B cell (primary cell): ENCODE data around the gene HAX1. TPM values are rescaled to one million over a fixed set of nuclear protein-coding genes. Genes with fewer than 3 reads are reported as not detected.

Source experiments
- ATAC-seq: fragments of 200-7000 bp; cut with Tn5 transposase; one replicate; pipeline ENCODE4 v1.10.0; 2021; ENCODE audit warnings: low read depth, mild to moderate bottlenecking, moderate number of reproducible peaks, moderate library complexity
- CTCF ChIA-PET: fragments of 350-600 bp; sonication (Branson Sonifier 250); formaldehyde crosslinking; loops from one replicate; lab custom pipeline; 2021; ENCODE audit warnings: antibody characterized with exemption, inconsistent platforms; lab: Charles Lee
- POLR2A ChIA-PET: fragments of 350-600 bp; sonication (Branson Sonifier 250); formaldehyde crosslinking; loops from one replicate; lab custom pipeline; 2021; ENCODE audit warnings: antibody characterized with exemption; lab: Charles Lee
- DNase-seq: peaks from one replicate; pipeline ENCODE4 v3.0.0; 2013
- H2AFZ ChIP-seq: 2 replicates; pipeline ENCODE4 v1.6.1; 2012; ENCODE audit warnings: mild to moderate bottlenecking, low read depth, low read length; ENCODE audit not compliant: insufficient read depth, poor library complexity, severe bottlenecking
- H3K27ac ChIP-seq, 2 donors: 1 replicate in 1 of 2; 2 replicates in 1 of 2; pipeline ENCODE4 v1.5.1; 2012 to 2013; ENCODE audit warnings: low read length in 2 of 2, mild to moderate bottlenecking in 2 of 2, moderate library complexity in 1 of 2
- H3K27me3 ChIP-seq, 4 experiments: fragments of 200-600 bp in 1 of 4; sonication (generic) in 1 of 4; replicated peaks in 1 of 4; 1 replicate in 2 of 4; 2 replicates in 2 of 4; pipeline versions ENCODE4 v1.6.1 to v1.7.0; 2013 to 2016; ENCODE audit warnings: low read length in 3 of 4, mild to moderate bottlenecking in 2 of 4, mixed read lengths in 1 of 4, moderate library complexity in 1 of 4; ENCODE audit not compliant: insufficient read depth in 4 of 4, control insufficient read depth in 3 of 4; ENCODE audit errors: control extremely low read depth in 1 of 4
- H3K36me3 ChIP-seq, 2 experiments: replicated peaks in 1 of 2; 1 replicate in 1 of 2; 2 replicates in 1 of 2; pipeline versions ENCODE4 v1.6.1 to v1.7.1; 2013; ENCODE audit warnings: low read length in 1 of 2; ENCODE audit not compliant: insufficient read depth in 2 of 2, control insufficient read depth in 1 of 2; ENCODE audit errors: control extremely low read depth in 1 of 2, extremely low read depth in 1 of 2
- H3K4me1 ChIP-seq, 2 donors: fragments of 200-600 bp in 1 of 2; sonication (generic) in 1 of 2; 1 replicate in 1 of 2; 2 replicates in 1 of 2; pipeline versions ENCODE4 v1.5.1 to v1.6.1; 2013 to 2017; ENCODE audit warnings: low read length in 2 of 2; ENCODE audit not compliant: control insufficient read depth in 2 of 2, insufficient read depth in 2 of 2
- H3K4me2 ChIP-seq: replicated peaks from 2 replicates; pipeline ENCODE3; 2012; ENCODE audit warnings: mild to moderate bottlenecking, low read depth, low read length; ENCODE audit not compliant: poor library complexity, severe bottlenecking
- H3K4me3 ChIP-seq, 5 experiments: fragments of 200-600 bp in 1 of 5; sonication (generic) in 1 of 5; 1 replicate in 3 of 5; 2 replicates in 2 of 5; pipeline versions ENCODE4 v1.5.1 to v1.7.0; 2011 to 2016; ENCODE audit warnings: low read length in 4 of 5, mild to moderate bottlenecking in 4 of 5, low read depth in 2 of 5, control low read depth in 1 of 5, moderate library complexity in 1 of 5; ENCODE audit not compliant: insufficient read depth in 1 of 5; ENCODE audit errors: control extremely low read depth in 1 of 5, extremely low read depth in 1 of 5
- H3K79me2 ChIP-seq: fragments of 200-600 bp; sonication (generic); one replicate; pipeline ENCODE4 v1.6.0; 2016; ENCODE audit warnings: low read length; ENCODE audit not compliant: control insufficient read depth, insufficient read depth
- H3K9ac ChIP-seq: fragments of 200-600 bp; sonication (generic); 2 replicates; pipeline ENCODE4 v1.6.1; 2017; ENCODE audit warnings: mild to moderate bottlenecking, low read length, moderate library complexity
- H3K9me3 ChIP-seq, 3 donors: one replicate each; pipeline versions ENCODE4 v1.6.1 to v1.7.1; 2013; ENCODE audit warnings: low read length in 2 of 3; ENCODE audit not compliant: control insufficient read depth in 2 of 3, insufficient read depth in 1 of 3; ENCODE audit errors: control extremely low read depth in 1 of 3
- H4K20me1 ChIP-seq: 2 replicates; pipeline ENCODE4 v1.6.0; 2012; ENCODE audit warnings: mild to moderate bottlenecking, low read length; ENCODE audit not compliant: insufficient read depth, control insufficient read depth, poor library complexity, severe bottlenecking
- H3K27ac Mint-ChIP-seq: one replicate; pipeline ENCODE4 v1.8.0; 2021; ENCODE audit warnings: mixed read lengths
- H3K27me3 Mint-ChIP-seq: one replicate; pipeline ENCODE4 v1.8.0; 2021; ENCODE audit warnings: mixed read lengths
- H3K4me1 Mint-ChIP-seq: one replicate; pipeline ENCODE4 v1.8.0; 2021; ENCODE audit warnings: mixed read lengths
- H3K4me3 Mint-ChIP-seq: one replicate; pipeline ENCODE4 v1.8.0; 2021; ENCODE audit warnings: mixed read lengths
- H3K9me3 Mint-ChIP-seq: one replicate; pipeline ENCODE4 v1.8.0; 2022; ENCODE audit warnings: mixed read lengths; ENCODE audit not compliant: insufficient read depth
- CTCF ChIP-seq: fragments of 200-600 bp; IDR thresholded peaks from one replicate; pipeline ENCODE4 v1.8.0; 2022; ENCODE audit warnings: antibody characterized with exemption, mild to moderate bottlenecking
- EZH2 ChIP-seq: IDR thresholded peaks from 2 replicates; pipeline ENCODE4 v1.6.1; 2012; ENCODE audit warnings: borderline replicate concordance, low read depth, mild to moderate bottlenecking, moderate library complexity, low read length; ENCODE audit not compliant: insufficient read depth, poor library complexity, severe bottlenecking
- whole genome bisulfite sequencing: methylation state at CpG from one replicate; pipeline ENCODE4 v1.1.5; 2013; ENCODE audit warnings: missing lambda C conversion rate; ENCODE audit not compliant: insufficient coverage; 5-methylcytosine and 5-hydroxymethylcytosine counted together
- intact Hi-C: fragments of 100-400 bp; cut with micrococcal nuclease; formaldehyde crosslinking; loops from one replicate; pipeline ENCODE4 v1.10.0; 2022
- polyA plus RNA-seq: library from polyadenylated mRNA; depleted of rRNA; stranded (reverse); fragments of >200 nt; gene quantifications from 2 replicates; pipeline ENCODE4 v1.2.3, GENCODE V29; 2012
- total RNA-seq, 2 donors: library from RNA; stranded (reverse); fragments of 120-200 nt in 1 of 2; gene quantifications; 1 replicate in 1 of 2; 2 replicates in 1 of 2; pipeline versions ENCODE4 v1.2.3 to v1.2.4, GENCODE V29; 2013 to 2022

Gene HAX1
- total and polyA plus RNA-seq, 2 donors (not counting 1 experiment from before 2014, with no cell fraction given) = 85.7 to 88.8 TPM

DNA sequence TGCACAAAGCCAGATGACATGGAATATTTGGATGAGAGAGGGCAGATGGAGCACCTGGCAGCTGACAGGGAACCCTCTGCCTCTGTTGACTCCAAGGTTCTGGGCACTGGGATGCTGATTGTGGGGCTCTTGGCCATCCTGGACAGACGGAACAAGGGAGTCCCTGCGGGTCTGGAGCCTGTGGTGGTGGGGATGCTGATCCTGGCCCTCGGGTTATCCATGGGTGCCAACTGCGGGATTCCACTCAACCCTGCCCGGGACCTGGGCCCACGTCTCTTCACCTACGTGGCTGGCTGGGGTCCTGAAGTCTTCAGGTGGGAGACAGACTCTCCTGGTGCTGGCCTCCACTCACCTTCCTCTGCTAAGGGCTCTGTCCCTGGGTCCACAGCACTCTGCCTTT lies 51.1 kb downstream of the HAX1 start:
- peaks cover 0 to 18% (median 3%) of the 10 kb centered on the region in 4 experiments for H3K27me3 ChIP-seq
- H3K4me3 Mint-ChIP-seq = no peak overlapping the region
- H3K9me3 ChIP-seq = no peaks in the 10 kb centered on the region
- peaks cover 23 to 35% of the 10 kb centered on the region in 2 donors for H3K4me1 ChIP-seq
- no peak overlapping the region for H3K4me2 ChIP-seq
- H3K9me3 Mint-ChIP-seq = no peaks in the 10 kb centered on the region
- peaks cover 18% of the 10 kb centered on the region for H3K27me3 Mint-ChIP-seq
- H3K4me3 ChIP-seq = no peak overlapping the region
- POLR2A ChIA-PET = no interaction called here
- ATAC-seq (no peak), DNase-seq (no peak)
- peaks cover 31% of the 10 kb centered on the region for H3K4me1 Mint-ChIP-seq
- intact Hi-C loops = loop anchor here (5.0 to 10.0 kb wide), 2 partner anchors 81 to 224 kb away; partner anchors contain the start of gene IL6R
- WGBS = over 99% methylated on average over 6 of the region's 7 CpGs
- no peaks in the 10 kb centered on the region for H3K79me2 ChIP-seq
- H4K20me1 ChIP-seq = peaks cover 6% of the 10 kb centered on the region
- H3K9ac ChIP-seq = no peak overlapping the region
- H3K27ac ChIP-seq = no peak overlapping the region
- no peak overlapping the region for H3K27ac Mint-ChIP-seq
- no peaks in the 10 kb centered on the region for H3K36me3 ChIP-seq
- TF ChIP-seq EZH2 (no peak), CTCF (no peak)
- no peak overlapping the region for H2AFZ ChIP-seq
- CTCF ChIA-PET = interaction anchor here (1.0 to 8.8 kb wide), 4 partner anchors 12 to 223 kb away, joined by 3 to 148 read pairs (median 4); no protein-coding TSS in a partner anchor

GRCh38 chr1:154324241-154324640 lies 51.8 kb downstream of the HAX1 start:
- H3K4me1 ChIP-seq = peaks cover 28 to 40% of the 10 kb centered on the region in 2 donors
- Mint-ChIP-seq H3K27me3 (peaks cover 18% of the 10 kb centered on the region), H3K4me3 (peak overlapping the region; percentile 93), H3K4me1 (peaks cover 35% of the 10 kb centered on the region), H3K9me3 (no peaks in the 10 kb centered on the region), H3K27ac (peak overlapping the region; percentile 32)
- peak overlapping the region; percentile 94 for H2AFZ ChIP-seq
- no peaks in the 10 kb centered on the region for H3K79me2 ChIP-seq
- DNase-seq = peak; percentile 25
- ChIA-PET CTCF (interaction anchor here (1.0 to 8.8 kb wide), 5 partner anchors 11 to 222 kb away, joined by 3 to 148 read pairs (median 3); no protein-coding TSS in a partner anchor), POLR2A (interaction anchor here (0.7 kb wide), 1 partner anchor 104 kb away, joined by 3 read pairs; the partner anchor contains the start of gene UBAP2L)
- peak overlapping the region; percentile 92 for H3K4me2 ChIP-seq
- H3K9me3 ChIP-seq = no peaks in the 10 kb centered on the region
- H3K9ac ChIP-seq = peak overlapping the region; percentile 78
- H3K4me3 ChIP-seq = peak overlapping the region in 3 of 5 experiments; percentile 87 to 90 (median 88)
- intact Hi-C loops = loop anchor here (1.0 to 10.0 kb wide), 3 partner anchors 11 to 223 kb away; partner anchors contain the start of gene IL6R
- H3K27ac ChIP-seq = no peak overlapping the region
- no peaks in the 10 kb centered on the region for H3K36me3 ChIP-seq
- TF ChIP-seq CTCF (no peak), EZH2 (no peak)
- peaks cover 0 to 18% (median 3%) of the 10 kb centered on the region in 4 experiments for H3K27me3 ChIP-seq
- peaks cover 6% of the 10 kb centered on the region for H4K20me1 ChIP-seq
- WGBS = 100% methylated on average over 1 of the region's 2 CpGs
- ATAC-seq = no peak
